Trophoblast cell (in vitro differentiated cells and primary cell): Measurements from ENCODE around the gene SP140L.

Experiments used
- DNase-seq, 2 donors: peaks; one replicate each; pipeline ENCODE4 v3.0.0-alpha.2; 2016
- H2AFZ ChIP-seq: 2 replicates; pipeline ENCODE4 v1.6.1; 2013; ENCODE audit warnings: low read length, moderate library complexity, mild to moderate bottlenecking; ENCODE audit not compliant: insufficient read depth, poor library complexity
- H2AK5ac ChIP-seq: 2 replicates; pipeline ENCODE4 v1.6.1; 2013; ENCODE audit warnings: mild to moderate bottlenecking, low read length
- H2BK120ac ChIP-seq: 2 replicates; pipeline ENCODE4 v1.6.1; 2013; ENCODE audit warnings: low read length, mild to moderate bottlenecking, moderate library complexity; ENCODE audit not compliant: insufficient read depth, poor library complexity
- H2BK12ac ChIP-seq: 2 replicates; pipeline ENCODE4 v1.6.1; 2013; ENCODE audit warnings: mild to moderate bottlenecking, low read length, moderate library complexity
- H2BK5ac ChIP-seq: 2 replicates; pipeline ENCODE4 v1.6.1; 2013; ENCODE audit warnings: low read length, low read depth, moderate library complexity, mild to moderate bottlenecking; ENCODE audit not compliant: poor library complexity
- H3K14ac ChIP-seq: 2 replicates; pipeline ENCODE4 v1.6.1; 2013; ENCODE audit warnings: mild to moderate bottlenecking, low read length
- H3K18ac ChIP-seq: 2 replicates; pipeline ENCODE4 v1.6.1; 2013; ENCODE audit warnings: mild to moderate bottlenecking, low read length
- H3K23ac ChIP-seq: 2 replicates; pipeline ENCODE4 v1.6.1; 2013; ENCODE audit warnings: low read length
- H3K27ac ChIP-seq: 2 replicates; pipeline ENCODE4 v1.5.1; 2013; ENCODE audit warnings: low read depth, mild to moderate bottlenecking, inconsistent platforms, low read length, moderate library complexity
- H3K27me3 ChIP-seq: 2 replicates; pipeline ENCODE4 v1.6.1; 2013; ENCODE audit warnings: inconsistent platforms, mild to moderate bottlenecking, low read length, moderate library complexity; ENCODE audit not compliant: insufficient read depth
- H3K36me3 ChIP-seq, 2 experiments: 1 replicate in 1 of 2; 2 replicates in 1 of 2; pipeline ENCODE4 v1.6.1; 2013; ENCODE audit warnings: low read length in 2 of 2, mild to moderate bottlenecking in 2 of 2, moderate library complexity in 1 of 2; ENCODE audit not compliant: insufficient read depth in 2 of 2, control insufficient read depth in 1 of 2
- H3K4ac ChIP-seq: 2 replicates; pipeline ENCODE4 v1.6.1; 2013; ENCODE audit warnings: low read depth, mild to moderate bottlenecking, low read length, moderate library complexity
- H3K4me1 ChIP-seq, 2 experiments: 1 replicate in 1 of 2; 2 replicates in 1 of 2; pipeline ENCODE4 v1.6.1; 2013; ENCODE audit warnings: low read length in 2 of 2, mild to moderate bottlenecking in 2 of 2, moderate library complexity in 1 of 2; ENCODE audit not compliant: insufficient read depth in 2 of 2, control insufficient read depth in 1 of 2
- H3K4me2 ChIP-seq: 2 replicates; pipeline ENCODE4 v1.6.1; 2013; ENCODE audit warnings: inconsistent platforms, mild to moderate bottlenecking, low read length, moderate library complexity
- H3K4me3 ChIP-seq: 2 replicates; pipeline ENCODE4 v1.5.1; 2013; ENCODE audit warnings: mild to moderate bottlenecking, low read depth, low read length, inconsistent platforms
- H3K79me1 ChIP-seq: one replicate; pipeline ENCODE4 v1.6.1; 2013; ENCODE audit warnings: low read length
- H3K79me2 ChIP-seq: 2 replicates; pipeline ENCODE4 v1.6.1; 2013; ENCODE audit warnings: low read length, mild to moderate bottlenecking; ENCODE audit not compliant: control insufficient read depth, insufficient read depth, poor library complexity
- H3K9ac ChIP-seq: 2 replicates; pipeline ENCODE4 v1.6.1; 2013; ENCODE audit warnings: mild to moderate bottlenecking, low read length
- H3K9me3 ChIP-seq: 2 replicates; pipeline ENCODE4 v1.6.1; 2013; ENCODE audit warnings: low read depth, mild to moderate bottlenecking, control low read depth, inconsistent platforms, low read length; ENCODE audit not compliant: insufficient read depth
- H4K12ac ChIP-seq: 2 replicates; pipeline ENCODE4 v1.6.1; 2013; ENCODE audit warnings: low read depth, mild to moderate bottlenecking, low read length, moderate library complexity
- H4K8ac ChIP-seq: 2 replicates; pipeline ENCODE4 v1.6.1; 2013; ENCODE audit warnings: low read depth, mild to moderate bottlenecking, low read length, moderate library complexity
- H4K91ac ChIP-seq: one replicate; pipeline ENCODE4 v1.6.1; 2013; ENCODE audit warnings: low read depth, mild to moderate bottlenecking, low read length, moderate library complexity
- WGBS: extraction: QIAGEN DNeasy Blood & Tissue Kit; methylation state at CpG from one replicate; pipeline ENCODE4 v1.1.7; 2013; ENCODE audit warnings: missing lambda C conversion rate; ENCODE audit not compliant: insufficient read length, insufficient coverage; ENCODE audit errors: extremely low coverage; 5-methylcytosine and 5-hydroxymethylcytosine counted together

The SP140L gene

DNA sequence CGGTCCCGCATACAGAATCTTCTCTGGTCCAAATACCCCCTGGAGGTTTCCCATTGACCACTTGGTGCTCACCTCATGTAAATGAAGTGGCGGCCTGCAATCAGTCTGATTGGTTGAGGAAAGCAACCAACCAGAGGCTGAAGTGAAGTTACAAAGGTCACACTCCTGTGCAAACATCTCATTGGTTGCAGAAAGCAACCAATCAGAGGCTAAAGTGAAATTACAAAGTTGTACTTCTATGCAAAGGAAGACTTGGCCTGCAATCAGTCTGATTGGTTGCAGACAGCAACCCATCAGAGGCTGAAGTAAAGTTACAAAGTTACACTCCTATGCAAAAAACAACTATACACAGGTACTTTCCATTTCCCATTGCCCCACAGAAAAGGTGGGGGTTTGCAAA lies 86.5 kb downstream of the SP140L start:
- no peak overlapping the region for H2AFZ ChIP-seq
- WGBS, result no CpG with 5 or more reads among the region's 3 CpGs

GRCh38 chr2:230414302-230414701 lies 87.3 kb downstream of the SP140L start:
- Histone ChIP-seq H2AFZ (no peak overlapping the region), H3K27me3 (no peaks in the 10 kb centered on the region), H3K36me3 (no peaks in the 10 kb centered on the region), H3K18ac (no peak overlapping the region), H4K12ac (no peak overlapping the region), H3K4me2 (no peak overlapping the region), H3K4me1 (peaks cover 6 to 10% of the 10 kb centered on the region in 2 experiments), H2BK120ac (no peak overlapping the region), H3K4me3 (no peak overlapping the region), H3K14ac (no peak overlapping the region), H2BK5ac (no peak overlapping the region), H3K23ac (no peak overlapping the region), H3K4ac (no peak overlapping the region), H2BK12ac (no peak overlapping the region), H4K8ac (no peak overlapping the region), H3K9ac (no peak overlapping the region), H2AK5ac (no peak overlapping the region), H3K79me1 (peaks cover 5% of the 10 kb centered on the region), H3K79me2 (no peaks in the 10 kb centered on the region), H3K9me3 (peaks cover 5% of the 10 kb centered on the region), H3K27ac (no peak overlapping the region), H4K91ac (no peak overlapping the region)
- WGBS, result no CpG with 5 or more reads among the region's 6 CpGs
- no peak for DNase-seq

More for the DNA sequence above, 86.5 kb downstream of the SP140L start:
- no peak overlapping the region for H3K27ac ChIP-seq
- H2AK5ac ChIP-seq, result no peak overlapping the region
- H2BK12ac ChIP-seq, result no peak overlapping the region
- H3K9ac ChIP-seq, result no peak overlapping the region
- no peaks in the 10 kb centered on the region for H3K36me3 ChIP-seq
- no peak overlapping the region for H4K91ac ChIP-seq
- no peak overlapping the region for H2BK5ac ChIP-seq
- H4K8ac ChIP-seq, result no peak overlapping the region
- no peak overlapping the region for H2BK120ac ChIP-seq
- H3K18ac ChIP-seq, result no peak overlapping the region
- H3K4me1 ChIP-seq, result peaks cover 6 to 10% of the 10 kb centered on the region in 2 experiments
- no peaks in the 10 kb centered on the region for H3K79me2 ChIP-seq
- no peak overlapping the region for H3K14ac ChIP-seq
- no peak overlapping the region for H4K12ac ChIP-seq
- H3K27me3 ChIP-seq, result no peaks in the 10 kb centered on the region
- no peak for DNase-seq
- H3K4me3 ChIP-seq, result no peak overlapping the region
- H3K4ac ChIP-seq, result no peak overlapping the region
- no peak overlapping the region for H3K4me2 ChIP-seq
- H3K23ac ChIP-seq, result no peak overlapping the region
- peaks cover 6% of the 10 kb centered on the region for H3K9me3 ChIP-seq
- peaks cover 5% of the 10 kb centered on the region for H3K79me1 ChIP-seq

DNA sequence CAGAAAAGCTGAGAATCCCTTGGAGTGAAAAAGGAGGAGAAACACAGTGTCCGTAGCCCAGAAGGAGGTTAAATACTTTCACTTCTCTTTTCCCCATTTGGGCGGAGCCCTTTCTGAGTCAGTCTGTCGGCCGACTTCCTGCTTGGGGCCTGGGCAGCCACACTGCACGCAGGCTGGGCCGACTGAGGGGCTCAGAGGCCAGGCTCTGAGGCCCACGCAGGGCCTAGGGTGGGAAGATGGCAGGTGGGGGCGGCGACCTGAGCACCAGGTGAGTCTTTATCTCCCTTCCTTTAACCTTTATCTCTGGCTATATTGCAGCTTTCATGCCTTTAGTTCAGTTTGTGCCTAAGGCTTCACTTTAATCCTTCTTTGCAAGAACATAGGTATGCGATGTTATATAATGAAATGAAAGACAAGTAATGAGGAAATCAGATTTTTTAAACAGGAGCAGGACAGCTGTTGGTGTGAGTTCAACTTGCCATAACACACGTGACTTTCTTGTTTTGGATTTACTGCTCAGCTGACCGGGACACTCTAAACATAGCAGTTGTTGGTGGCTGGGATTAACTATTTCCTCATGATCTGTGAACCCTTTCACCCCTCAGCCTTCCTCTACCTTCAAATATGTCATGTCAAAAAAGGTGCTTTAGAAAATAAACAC lies 89.2 kb downstream of the SP140L start, which contains the start of gene SP100:
Gene SP100 (plus strand): TSS at position 141 of the 661 bp plus-strand sequence. CDS start 96 bp downstream, at position 237.
- Histone ChIP-seq H3K14ac (peak within 1 kb of the TSS; percentile 34), H4K8ac (peak within 1 kb of the TSS; percentile 81), H3K27me3 (no peaks in the 10 kb centered on the region), H3K79me1 (peaks cover 5% of the 10 kb centered on the region), H3K9me3 (peaks cover 5% of the 10 kb centered on the region), H3K4me1 (peaks cover 6 to 10% of the 10 kb centered on the region in 2 experiments), H3K4me2 (no peak within 1 kb of the TSS), H2AK5ac (no peak within 1 kb of the TSS), H3K79me2 (no peaks in the 10 kb centered on the region), H4K91ac (peak within 1 kb of the TSS; percentile 48), H4K12ac (no peak within 1 kb of the TSS), H3K36me3 (no peaks in the 10 kb centered on the region), H2BK12ac (peak within 1 kb of the TSS; percentile 41), H3K4me3 (no peak within 1 kb of the TSS), H3K27ac (no peak within 1 kb of the TSS), H2BK5ac (no peak within 1 kb of the TSS), H2AFZ (peak within 1 kb of the TSS; percentile 88), H2BK120ac (peak within 1 kb of the TSS; percentile 46), H3K4ac (no peak within 1 kb of the TSS), H3K23ac (no peak within 1 kb of the TSS), H3K18ac (no peak within 1 kb of the TSS), H3K9ac (no peak within 1 kb of the TSS)
- DNase-seq, result peak; percentile 70 to 81
- WGBS, result no CpG with 5 or more reads among the region's 12 CpGs

DNA sequence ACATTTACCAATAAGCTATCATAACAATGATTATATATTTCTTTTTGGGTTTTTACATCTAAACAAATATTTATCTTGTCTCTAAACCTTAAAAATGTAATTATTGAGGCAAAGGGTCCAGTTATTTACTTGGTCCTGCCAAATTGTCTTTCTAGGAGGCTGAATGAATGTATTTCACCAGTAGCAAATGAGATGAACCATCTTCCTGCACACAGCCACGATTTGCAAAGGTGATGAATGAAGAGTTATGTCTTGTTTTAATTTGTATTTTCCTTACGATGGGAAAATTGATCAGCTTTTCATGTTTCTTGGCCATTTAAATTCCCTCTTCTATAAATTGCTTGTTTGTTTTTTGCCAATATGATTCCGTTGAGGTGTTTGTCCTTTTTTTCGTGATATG lies 90.4 kb downstream of the SP140L start:
- H2BK120ac ChIP-seq, result no peak overlapping the region
- H3K27me3 ChIP-seq, result no peaks in the 10 kb centered on the region
- H3K4me2 ChIP-seq, result no peak overlapping the region
- H3K9ac ChIP-seq, result no peak overlapping the region
- WGBS, result no CpG with 5 or more reads among the region's 4 CpGs
- DNase-seq, result no peak
- no peaks in the 10 kb centered on the region for H3K79me2 ChIP-seq
- peaks cover 5% of the 10 kb centered on the region for H3K79me1 ChIP-seq
- no peak overlapping the region for H2AK5ac ChIP-seq
- H3K36me3 ChIP-seq, result no peaks in the 10 kb centered on the region
- H3K18ac ChIP-seq, result no peak overlapping the region
- H4K12ac ChIP-seq, result no peak overlapping the region
- H2AFZ ChIP-seq, result no peak overlapping the region
- H3K9me3 ChIP-seq, result peaks cover 5% of the 10 kb centered on the region
- no peak overlapping the region for H3K27ac ChIP-seq
- H3K4me3 ChIP-seq, result no peak overlapping the region
- H3K14ac ChIP-seq, result no peak overlapping the region
- H2BK5ac ChIP-seq, result no peak overlapping the region
- no peak overlapping the region for H4K91ac ChIP-seq
- no peak overlapping the region for H4K8ac ChIP-seq
- no peak overlapping the region for H3K23ac ChIP-seq
- H3K4ac ChIP-seq, result no peak overlapping the region
- H3K4me1 ChIP-seq, result peaks cover 6% of the 10 kb centered on the region in 2 experiments
- no peak overlapping the region for H2BK12ac ChIP-seq
